ENCODE results near the gene ADISSP.

ADISSP gene

DNA sequence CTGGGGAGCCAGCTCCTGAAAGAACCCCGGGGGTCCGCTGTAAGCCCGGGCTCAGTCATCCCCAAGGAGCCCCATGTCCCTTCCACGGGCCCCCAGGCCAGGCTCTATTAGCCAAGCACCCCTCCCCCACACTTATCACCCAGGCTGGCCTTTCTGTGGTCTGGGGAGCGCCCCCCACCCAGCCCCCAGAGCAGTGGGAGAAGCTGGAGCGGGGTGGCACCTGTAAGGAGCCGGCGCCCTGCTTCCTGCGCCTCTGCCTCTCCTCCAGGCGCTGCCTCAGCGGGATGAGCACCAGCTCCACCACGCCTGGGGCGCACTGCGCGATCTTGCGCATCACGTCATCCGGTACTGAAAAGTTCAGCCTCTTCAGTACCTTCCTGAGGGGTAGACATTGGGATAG, 11.4 kb upstream of the ADISSP start:
- DNase-seq, result no peak

DNA sequence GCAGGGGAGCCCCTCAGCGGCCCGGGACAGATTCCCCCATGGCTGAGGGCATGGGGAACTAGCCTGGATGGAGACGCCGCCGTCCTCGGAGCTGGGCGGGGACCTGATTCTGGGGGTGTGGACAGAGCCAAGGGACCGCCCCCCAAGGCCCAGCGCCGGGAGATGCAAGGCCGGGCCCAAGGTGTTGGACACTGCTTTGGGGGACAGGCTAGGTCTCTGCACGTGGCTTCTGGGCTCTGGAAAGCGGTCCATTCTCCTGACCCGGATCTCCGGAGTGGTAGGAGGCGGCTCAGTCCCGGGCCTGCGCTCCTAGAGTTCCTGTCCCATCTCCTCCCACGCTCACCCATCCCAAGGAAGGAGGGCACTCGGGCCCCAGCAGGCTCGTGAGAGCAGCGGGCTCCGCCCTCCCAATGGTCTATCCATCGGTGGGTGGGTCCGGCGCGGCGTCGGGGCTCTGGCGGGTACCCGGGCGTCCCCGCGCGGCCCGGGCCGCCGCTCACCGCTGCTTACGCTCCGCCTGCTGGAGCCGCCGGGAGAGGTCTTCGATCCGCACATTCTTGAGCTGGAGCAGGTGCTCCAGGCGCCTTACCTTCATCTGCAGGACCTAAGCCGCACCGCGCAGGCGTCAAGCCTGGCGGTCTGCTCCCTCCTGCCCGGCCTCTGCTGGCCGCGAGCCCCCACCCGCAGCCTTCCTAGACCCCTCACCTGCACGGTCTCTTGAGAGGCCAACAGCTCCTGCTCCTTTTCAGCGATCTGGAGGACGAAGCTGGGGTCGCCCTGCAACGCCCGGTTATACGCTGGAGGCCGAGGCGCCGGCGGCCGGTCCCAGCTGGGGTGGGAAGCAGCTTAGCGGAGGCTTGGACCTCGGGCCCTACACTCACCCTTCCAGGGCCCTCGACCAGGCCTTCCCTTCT, 10.4 kb upstream of the ADISSP start:
- peak; percentile 59 to 72 for DNase-seq

DNA sequence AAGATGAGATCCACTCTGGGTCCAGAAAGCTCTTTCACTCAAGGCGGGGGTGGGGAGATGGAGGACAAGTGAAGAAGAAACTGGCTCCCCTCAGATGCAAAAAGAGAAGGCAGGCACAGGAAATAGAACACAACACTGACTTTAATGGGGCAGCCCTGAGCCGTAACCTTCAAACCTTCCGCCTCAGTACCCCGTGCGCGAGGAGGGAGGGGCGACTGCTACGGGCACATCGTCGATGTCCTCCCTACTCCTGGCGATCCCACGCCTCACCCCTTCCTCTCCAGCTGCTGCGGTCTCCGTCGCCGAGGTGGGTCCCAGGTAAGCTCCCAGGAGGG, 9.8 kb upstream of the ADISSP start:
- no peak for DNase-seq

DNA sequence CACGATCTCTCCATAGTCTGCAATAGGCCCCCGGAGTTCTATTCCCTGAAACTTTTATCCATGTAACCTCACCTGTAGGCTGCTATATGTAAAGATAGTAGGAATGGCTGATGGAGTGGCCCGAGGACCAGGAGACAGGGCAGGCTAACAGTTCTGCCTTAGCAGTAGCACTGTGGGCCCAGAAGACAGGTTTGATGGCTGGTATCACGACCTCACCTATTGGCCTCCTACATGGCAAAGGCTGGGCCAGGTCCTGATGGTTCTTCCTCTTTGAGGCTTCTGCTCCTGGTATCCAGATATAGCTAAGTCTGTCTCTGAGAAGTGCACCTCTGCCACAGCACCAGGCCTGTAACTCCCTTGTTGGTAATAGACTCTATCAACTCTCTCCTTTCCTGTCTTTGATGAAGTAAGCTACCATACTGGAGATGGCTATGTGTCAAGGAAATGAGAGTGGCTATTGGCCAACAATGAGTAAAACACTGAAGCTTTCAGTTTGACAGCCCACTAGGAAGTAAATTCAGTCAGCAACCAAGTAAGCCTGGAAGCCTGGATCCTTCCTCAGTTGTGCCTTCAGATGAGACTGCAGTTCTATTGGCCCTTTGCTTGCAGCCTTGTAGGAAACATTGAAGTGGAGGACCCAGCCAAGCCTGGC, 8.0 kb upstream of the ADISSP start:
- DNase-seq, result no peak

DNA sequence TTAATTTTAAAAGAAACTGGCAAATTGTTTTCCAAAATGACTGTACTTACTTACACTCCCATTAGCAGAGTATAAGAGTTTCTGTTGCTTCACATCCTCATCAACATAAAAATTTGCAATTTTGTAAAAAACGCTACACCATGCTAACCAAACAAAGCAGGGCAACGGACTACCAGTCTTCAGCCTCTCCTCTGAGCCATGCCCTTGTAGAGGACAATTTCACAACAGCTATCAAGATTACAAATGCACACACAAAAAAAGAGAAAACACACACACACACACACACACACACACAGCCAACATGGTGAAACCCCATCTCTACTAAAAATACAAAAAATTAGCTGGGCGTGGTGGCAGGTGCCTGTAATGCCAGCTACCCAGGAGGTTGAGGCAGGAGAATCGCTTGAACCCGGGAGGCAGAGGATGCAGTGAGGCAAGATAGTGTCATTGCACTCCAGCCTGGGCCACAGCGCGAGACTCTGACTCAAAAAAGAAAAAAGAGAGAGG, 4.1 kb upstream of the ADISSP start:
- no peak for DNase-seq

DNA sequence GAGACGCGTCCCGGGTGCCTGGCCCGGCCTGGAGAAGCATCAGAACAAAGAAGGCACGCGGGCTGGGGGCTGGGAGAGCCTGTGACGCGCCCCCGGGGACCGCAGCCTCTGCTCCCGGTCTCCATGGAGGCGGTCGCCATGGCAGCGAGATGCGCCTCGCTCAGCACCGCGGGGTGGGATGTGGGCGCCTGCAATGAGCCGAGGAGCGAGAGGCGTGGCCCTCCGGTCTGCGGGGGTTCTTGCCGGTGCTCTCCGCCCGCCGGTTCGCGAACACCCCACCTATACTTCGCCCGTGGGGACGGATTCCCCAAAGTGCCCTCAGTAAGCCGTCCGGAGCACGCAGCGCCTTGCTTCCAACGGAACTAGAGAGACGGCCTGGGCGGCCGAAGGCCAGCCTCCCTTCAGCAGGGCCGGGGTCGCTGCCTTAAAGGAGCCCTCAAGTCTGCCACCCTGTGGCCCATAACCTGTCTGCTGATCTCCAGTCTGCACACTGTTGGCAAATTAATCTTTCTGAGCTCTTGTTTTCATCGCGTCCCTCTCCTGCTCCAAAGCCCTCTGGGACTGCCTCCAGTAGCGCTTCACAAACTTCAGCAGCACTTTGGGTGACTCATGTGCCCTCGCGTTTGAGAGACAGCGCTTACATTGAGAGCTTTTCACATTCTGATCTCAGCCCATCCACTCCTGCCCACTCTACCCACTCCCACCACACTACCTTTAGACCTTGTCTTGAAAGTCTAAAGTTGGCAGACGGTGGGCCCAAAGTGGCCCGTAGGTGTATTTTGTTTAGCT, 983 bp upstream of the ADISSP start:
- DNase-seq, result peak; percentile 82 to 83

DNA sequence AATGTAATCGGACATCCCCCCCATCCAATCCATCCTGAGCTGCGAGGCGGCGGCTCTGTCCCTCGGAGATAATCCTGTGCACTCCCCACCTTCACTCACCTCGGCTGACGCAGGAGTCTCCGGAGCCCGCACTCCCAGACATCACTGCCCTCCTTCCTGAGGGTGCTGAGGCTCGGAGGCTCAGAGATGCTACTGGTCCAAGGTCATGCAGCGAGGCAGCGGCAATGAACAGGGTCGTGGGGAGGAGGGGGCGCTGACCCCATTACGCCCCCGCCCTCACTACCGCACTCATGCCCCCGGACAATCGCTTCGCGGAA, 485 bp downstream of the ADISSP start:
- no peak for DNase-seq

DNA sequence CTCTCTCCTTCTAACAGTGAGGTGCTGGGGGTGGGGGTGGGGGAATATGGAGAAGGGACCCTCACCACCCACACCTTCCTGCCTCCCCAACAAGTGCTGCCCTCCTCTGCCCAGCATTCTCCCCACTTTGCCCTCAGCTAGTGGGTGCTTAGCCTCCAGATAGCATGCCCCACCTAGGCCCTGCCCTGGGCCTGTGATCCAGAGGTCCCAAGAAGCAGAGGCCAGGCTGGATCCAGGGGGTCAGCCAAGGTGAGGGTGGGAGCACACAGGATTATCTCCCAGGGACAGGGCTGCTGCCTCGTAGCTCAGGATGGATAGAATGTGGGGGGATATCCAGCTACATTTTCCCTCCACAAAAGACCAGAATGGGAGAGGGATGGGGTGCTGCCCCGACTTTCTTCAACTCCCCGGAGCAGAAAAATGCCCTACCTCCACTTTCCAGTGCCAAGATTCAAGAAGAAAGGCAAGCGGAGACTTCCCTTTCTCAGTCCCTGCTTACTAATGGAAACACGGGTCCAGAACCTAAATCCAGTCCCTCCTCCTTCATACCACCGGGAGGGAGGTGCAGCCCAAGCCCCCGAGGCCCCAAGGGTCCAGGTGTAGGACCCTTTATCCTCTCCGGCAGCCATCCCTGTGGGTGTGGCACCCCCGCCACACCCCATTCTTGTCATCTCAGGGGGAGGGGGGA, 987 bp downstream of the ADISSP start:
- no peak for DNase-seq

DNA sequence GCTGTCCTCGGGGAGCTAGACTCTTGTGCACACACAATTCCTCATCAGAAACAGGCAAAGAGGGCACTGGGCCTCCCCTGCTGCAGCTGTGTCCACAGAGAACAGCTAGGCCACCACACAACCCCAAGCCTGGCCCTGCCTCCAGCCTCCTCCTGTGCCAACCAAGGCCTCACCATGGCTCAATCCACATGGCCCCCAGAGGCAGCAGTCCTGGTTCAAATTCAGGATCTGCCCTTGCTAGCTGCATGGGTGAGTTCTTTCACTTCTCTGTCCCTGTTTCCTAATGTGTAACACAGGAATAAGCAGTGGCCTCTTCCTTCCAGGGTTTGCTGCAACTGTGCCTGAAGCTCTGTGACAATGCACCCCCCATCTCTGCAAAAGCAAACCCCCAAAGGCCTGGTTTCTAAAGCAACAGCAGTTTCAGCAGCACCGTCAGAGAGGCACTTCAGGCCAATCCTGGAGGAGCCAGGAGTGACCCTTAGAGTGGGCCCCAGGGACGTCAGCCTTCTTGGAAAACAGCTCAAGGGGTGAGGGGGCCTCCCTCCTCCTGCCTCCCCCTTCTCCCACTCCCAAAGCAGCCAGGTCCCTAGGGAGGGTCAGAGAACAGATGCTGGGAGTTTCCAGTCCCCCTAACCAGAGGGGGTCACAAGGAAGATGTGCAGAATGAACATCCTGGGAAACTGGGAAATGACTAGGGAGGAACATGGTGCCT, 2.2 kb downstream of the ADISSP start:
- DNase-seq, result no peak

DNA sequence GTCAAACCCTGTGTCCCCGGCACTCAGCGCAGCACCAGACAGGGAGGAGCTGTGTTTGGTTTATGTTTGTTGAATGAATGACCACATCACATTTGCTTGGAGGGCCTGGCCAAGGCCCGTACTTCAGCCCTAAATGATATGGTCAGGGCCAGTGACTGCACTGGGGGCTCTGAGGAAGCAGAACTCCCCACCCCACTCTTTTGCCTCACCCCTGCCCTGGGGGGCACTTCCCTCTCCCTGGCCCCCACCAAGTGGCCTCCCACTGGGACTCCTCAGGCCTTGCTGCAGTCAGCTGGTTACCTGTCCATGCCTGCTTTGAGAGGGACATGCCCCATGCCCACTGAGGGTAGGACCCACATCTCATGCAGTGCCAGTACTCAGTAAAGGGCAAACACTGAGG, 2.9 kb downstream of the ADISSP start:
- no peak for DNase-seq

DNA sequence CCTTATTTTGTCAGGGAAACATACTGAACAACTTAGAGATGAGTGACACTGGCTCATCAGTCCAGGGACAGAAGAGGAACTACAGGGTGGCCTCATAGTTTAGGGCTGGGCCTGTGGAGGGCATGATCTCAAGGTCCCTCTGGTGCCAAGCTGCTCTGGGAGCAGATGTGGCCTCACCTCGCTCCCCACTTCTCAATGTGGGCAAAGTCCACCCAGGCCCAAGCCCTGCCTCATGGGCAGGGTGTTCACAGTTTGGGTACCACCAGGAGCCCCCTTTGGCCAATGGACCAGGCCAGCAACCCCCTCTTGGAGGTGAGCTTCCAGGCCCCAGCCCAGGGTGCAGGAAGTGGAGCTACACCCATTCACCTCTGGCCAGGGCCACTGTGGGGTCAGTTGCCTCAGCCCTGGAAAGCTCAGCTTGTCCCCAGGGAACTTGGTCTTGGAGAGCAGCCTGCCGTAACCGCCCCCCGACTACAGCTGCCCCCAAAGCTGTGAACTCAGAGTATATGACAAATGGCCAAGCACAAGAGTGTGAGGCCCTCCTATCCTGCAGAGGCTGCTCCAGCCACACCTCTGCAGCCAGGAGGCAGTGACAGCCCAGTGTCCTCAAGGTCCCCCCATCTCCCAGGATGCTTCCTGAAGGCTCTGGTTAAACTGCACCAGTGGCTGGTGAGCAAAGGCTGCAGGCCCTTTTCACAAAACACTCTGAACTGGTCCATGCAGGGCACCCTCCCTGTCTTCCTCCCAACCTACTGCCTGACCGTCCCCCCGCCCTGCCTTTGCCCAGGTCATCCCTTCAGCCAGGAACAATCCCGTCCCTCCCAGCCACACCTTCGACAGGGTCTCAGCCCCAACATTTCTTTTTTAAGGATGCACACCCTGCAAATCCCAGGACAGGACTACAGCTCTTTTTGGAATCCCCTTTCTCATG, 3.6 kb downstream of the ADISSP start:
- DNase-seq, result no peak

DNA sequence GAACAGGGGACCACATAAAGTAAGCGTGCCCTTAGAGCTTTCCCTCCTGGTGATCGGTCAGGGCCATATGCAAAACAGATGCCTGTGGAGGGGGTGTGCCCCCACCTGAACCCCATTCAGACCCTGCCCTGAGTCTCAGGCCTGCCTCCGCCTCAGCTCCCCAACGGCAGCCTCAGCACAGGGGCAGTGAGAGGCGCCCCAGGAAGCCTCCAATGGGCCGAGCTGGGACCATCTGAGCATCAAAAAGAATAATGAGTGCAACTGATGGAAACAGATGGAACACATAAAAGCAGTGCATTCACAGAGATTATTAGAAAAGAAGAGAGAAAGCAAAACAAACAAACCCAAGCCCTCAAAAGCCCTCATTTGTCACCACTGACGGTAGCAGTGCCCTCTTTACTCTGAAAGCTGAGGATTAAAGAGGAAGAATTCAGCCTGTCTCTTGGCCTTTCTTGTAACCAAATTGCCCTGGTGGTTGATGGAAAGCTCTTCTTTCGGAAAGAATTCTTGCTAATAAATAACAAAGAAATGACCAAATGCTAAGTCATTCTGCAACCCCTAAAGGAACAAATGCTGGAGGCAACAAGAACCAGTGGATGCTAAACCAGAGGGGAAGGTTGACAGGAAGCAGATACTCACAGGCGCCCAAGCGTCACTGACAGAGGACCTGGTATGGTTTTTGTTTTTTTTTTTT, 6.8 kb downstream of the ADISSP start:
- no peak for DNase-seq

DNA sequence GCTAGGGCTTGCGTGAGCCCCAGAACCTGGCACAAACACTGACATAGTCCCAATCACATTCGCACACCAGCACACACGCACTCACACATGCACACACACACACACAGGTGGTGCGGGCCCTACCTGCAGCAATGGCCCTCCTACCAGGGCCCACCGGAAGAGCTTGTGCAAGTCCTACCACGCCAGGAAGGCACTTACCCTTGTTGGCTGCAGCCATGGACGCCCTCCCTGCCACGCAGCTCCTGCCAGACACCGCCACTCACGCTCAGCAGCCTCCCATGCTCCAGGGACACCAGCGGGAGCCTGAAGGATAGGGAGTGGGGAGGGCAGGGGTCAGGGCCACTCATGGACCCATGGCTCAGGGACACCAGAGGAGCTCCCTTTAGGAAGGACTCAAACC, 7.7 kb downstream of the ADISSP start:
- no peak for DNase-seq

DNA sequence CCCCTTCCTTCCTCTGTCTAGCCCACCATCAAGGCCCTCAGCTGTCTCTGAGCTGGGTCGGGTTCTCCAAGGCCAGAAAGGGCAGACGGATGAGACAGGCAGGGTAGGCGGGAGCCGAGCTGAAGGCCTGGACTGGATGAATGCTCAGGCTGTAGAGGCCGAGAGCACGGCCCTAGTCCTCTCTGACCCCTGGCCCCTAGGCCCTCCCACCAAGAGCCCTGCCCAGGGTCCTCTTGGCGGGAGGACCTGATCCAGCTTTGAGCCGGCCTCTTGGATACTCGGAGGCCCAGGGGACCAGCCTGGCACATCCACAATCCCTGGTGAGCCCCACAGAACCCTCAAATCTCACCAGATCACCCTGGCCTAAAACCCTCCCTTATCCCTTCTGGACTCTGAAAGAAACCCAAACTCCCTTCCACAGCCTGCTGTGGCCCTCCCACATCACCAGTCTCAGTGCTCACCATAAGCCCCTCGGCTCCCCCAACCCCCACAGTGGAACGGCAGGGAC, 8.2 kb downstream of the ADISSP start:
- DNase-seq, result no peak

DNA sequence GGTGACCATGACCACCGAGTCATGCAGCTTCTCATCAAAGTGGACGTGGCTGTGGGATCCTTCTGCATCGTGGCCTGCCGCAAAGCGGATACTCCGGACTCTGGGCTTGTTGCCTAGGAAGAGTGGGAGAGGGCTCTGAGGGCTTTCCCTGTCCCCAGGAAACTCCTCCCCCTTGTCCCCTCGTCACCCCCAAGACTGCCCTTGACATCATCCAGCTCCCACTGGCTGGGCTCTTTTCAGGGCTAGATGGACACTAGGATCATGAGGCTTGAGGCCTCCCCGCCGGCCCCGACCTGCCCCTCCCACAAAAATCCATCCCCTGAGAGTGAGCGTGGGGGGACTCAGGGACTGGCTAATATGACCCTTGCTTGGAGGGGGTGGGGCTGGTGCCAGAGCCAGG, 9.0 kb downstream of the ADISSP start:
- DNase-seq, result no peak

DNA sequence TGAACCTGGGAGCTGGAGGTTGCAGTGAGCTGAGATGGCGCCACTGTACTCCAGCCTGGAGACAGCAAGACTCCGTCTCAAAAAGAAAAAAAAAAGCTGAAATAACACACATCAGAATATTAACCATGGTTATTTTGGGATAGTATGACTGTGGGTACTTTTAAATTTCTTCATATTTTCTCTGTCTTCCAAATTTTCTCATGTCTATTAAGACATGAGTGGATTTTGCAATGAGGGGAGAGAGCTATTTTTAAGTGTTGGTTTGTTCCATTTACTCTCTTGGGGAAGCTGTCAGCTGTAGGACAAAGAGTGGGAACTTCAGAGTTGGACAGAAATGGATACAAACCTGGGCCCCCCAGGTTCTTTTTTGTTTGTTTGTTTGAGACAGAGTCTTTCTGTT, 10.3 kb downstream of the ADISSP start:
- no peak for DNase-seq

DNA sequence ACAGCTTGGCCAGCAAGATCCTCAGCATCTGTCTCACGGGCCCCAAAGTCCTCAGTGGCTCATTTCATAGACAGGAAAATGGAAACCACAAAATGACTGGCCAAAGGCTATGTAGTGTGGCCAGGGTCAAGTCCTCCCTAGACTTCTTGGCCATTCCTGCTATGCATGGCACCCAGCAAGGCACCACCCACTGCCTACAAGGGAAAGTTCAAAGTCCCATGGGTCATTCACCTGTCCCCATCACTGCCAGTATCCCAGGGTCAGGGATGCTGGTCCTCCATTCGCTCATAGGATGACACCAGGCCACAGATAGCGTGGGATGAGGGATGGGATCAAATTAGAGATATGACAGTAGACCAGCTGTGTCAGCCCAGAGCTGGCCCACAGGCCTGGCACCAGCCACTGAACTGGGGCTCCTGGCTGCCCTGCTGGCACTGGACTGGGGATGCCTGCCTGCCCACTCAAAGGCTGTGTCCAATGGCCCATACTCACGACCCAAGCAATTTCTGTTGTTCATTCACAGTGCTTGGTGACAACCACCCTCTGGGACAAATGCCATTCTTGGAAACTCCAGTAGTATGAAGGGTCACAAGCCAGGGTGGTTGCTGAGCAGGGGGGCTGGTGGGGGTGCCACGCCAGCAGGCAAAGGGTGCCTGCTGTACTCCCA, 11.6 kb downstream of the ADISSP start:
- no peak for DNase-seq

DNA sequence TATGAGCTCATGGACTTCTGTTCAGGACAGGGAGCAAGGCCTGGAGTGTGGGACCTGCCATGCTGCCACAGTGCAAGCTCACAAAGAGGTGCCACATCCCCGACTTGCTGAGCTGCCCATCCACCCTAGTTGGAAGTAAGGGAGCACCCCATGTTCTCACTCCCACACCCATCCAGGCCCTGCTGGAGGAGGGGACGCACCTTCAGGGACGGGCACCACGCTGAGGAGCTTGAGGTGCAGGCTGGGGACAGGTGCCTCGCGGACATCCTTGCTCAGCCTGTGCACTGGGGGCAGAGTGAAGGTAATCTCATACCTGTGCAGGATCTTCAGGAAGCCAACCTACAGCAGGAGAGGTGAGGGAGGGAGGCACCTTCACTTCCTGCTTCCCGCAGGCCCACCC, 12.3 kb downstream of the ADISSP start:
- no peak for DNase-seq

DNA sequence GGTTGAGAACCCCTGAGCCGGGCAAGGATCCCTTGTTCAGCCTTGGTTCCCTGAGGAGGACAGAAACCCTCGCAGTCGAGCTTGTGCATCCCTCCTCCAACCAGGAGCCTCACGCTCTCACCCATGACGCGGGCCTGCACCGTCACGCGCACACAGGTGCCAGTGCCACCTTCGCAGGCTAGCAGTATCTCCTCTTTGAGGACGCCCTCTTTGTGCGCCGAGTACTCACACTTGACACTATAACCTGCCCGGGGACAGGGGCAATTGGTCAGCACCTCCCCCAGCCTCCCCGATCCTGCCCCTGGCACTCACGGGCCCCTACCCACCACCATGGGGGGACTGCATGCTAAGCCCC, 13.3 kb downstream of the ADISSP start:
- no peak for DNase-seq

All from stimulated activated CD4-positive, alpha-beta T cell treated with anti-CD3 and anti-CD28 coated beads, Interleukin-2, amount 100 ng/mL, for 24 hours (primary cell).